Measurements from ENCODE around the gene BRICD5.
"Not testable (repeated sequence)": the region's sequence is repeated elsewhere in the genome, so short reads cannot be mapped to it uniquely, and the experiment has no call there.

Gene BRICD5

DNA sequence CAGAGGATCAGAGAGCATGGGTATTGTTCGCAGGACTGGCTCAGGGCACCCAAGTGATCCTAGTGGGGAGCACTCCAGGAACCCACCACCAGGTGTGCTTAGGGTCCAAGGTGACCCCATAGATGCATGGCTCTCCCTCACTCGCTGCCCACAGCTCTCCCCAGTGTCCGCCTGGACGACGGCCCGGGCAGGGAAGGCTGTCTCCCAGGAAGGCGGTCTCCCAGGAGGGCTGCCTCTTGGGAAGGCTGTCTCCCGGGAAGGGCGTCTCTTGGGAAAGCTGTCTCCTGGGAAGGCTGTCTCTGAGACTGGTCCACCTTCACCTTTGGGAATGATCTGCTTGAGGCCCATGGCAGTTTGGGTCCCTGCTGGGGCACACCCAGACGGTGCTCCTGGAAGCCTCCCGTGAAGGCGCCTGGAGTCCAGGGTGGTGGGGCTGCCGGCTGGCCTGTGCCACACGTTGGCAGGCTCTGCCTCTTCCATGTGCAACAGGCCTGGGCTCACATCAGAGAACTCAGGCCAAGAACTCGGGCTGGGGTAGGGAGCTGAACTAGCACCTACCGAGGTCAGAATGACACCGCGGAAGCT, 35.7 kb upstream of the BRICD5 start:
- DNase-seq (ENCODE audit: insufficient read length, low spot score) = no peak
- FAIRE-seq = no peak
- TF ChIP-seq POLR2AphosphoS5 (IDR thresholded peaks at IDR 0.05; ENCODE audit: low read depth, low read length) = no peak
- TF ChIP-seq PAX5 (IDR thresholded peaks at IDR 0.05; ENCODE audit: insufficient read depth, low read length, severe bottlenecking) = no peak
- no peak for TF ChIP-seq SPI1 (IDR thresholded peaks at IDR 0.05; ENCODE audit: low read depth, low read length)
- no peak for TF ChIP-seq POU2F2 (IDR thresholded peaks at IDR 0.05; ENCODE audit: low read depth, low read length)
- TF ChIP-seq POLR2A (IDR thresholded peaks at IDR 0.05; ENCODE audit: low read depth, low read length) = no peak
- no peak for TF ChIP-seq TAF1 (IDR thresholded peaks at IDR 0.05; ENCODE audit: low read depth, low read length)

DNA sequence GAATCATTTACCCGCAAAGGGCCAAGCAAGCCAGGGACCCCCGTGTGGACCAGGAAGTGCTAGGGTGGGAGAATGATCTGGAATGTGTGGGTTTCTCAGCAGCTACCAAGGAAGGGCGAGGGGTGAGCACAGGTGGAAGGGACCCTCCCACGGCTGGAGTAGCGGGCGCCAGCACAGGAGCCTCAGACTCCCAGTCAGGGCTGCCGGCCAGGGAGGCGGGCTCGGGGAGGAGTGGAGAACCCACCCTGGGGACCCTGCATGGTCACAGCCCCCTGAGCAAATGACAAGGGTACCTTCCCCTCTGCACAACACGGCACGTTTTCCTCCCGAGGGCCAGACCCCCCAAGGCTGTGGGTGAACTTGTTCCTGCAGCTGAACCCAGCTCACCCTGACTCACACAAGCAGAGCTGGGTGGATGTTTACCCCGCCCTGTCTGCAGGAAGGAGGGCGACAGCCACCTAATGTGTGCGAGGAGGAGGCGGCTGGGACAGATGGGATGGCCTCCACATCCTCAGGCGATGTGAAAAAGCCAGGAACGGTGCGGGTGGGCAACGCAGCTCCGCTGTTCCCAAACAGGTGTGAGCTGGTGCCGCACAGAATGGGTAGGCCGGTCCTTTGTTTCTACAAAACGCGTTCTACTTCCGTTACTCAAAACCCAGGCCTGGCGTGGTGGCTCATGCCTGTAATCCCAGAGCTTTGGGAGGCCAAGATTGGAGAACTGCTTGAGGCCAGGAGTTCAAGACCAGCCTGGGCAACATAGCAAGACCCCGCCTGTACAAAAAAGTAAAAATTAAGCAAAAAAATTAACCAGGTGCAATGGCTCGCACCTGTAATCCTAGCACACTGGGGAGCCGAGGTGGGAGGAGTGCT, 34.5 kb upstream of the BRICD5 start:
- no peak for TF ChIP-seq SPI1 (IDR thresholded peaks at IDR 0.05; ENCODE audit: low read depth, low read length)
- no peak for TF ChIP-seq POU2F2 (IDR thresholded peaks at IDR 0.05; ENCODE audit: low read depth, low read length)

DNA sequence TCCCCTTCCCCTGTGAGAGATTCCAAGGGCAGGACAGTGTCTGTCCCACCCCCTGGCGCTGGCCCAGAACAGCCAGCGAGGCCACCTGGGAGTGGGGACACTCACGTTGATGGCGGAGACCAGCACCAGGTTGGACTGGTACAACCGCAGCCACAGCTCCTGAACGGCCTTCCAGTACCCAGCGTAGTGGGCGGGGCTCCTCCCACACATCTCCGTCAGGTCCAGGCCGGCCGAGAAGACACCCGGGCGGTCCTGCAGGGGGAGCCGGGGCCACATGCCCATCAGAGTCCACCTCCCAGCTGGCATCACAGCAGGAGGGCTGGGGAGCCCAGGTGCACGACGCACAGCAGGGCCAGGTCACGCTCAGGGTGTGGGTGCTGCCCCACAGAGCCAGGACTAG, 33.6 kb upstream of the BRICD5 start:
- DNase-seq (ENCODE audit: insufficient read length, low spot score) (no peak), FAIRE-seq (no peak)

More for the DNA sequence above, 34.5 kb upstream of the BRICD5 start:
- no peak for FAIRE-seq
- no peak for DNase-seq (ENCODE audit: insufficient read length, low spot score)

GRCh38 chr16:2243781-2244180, 33.1 kb upstream of the BRICD5 start:
- TF ChIP-seq SPI1 (IDR thresholded peaks at IDR 0.05; ENCODE audit: low read depth, low read length) (no peak), POLR2A (IDR thresholded peaks at IDR 0.05; ENCODE audit: low read depth, low read length) (no peak), POU2F2 (IDR thresholded peaks at IDR 0.05; ENCODE audit: low read depth, low read length) (no peak), PAX5 (IDR thresholded peaks at IDR 0.05; ENCODE audit: insufficient read depth, low read length, severe bottlenecking) (no peak), POLR2AphosphoS5 (IDR thresholded peaks at IDR 0.05; ENCODE audit: low read depth, low read length) (no peak), TAF1 (IDR thresholded peaks at IDR 0.05; ENCODE audit: low read depth, low read length) (no peak)
- FAIRE-seq = no peak
- DNase-seq (ENCODE audit: insufficient read length, low spot score) = no peak

More for the DNA sequence above, 33.6 kb upstream of the BRICD5 start:
- TF ChIP-seq POU2F2 (IDR thresholded peaks at IDR 0.05; ENCODE audit: low read depth, low read length) (no peak), SPI1 (IDR thresholded peaks at IDR 0.05; ENCODE audit: low read depth, low read length) (no peak), TAF1 (IDR thresholded peaks at IDR 0.05; ENCODE audit: low read depth, low read length) (no peak), POLR2A (IDR thresholded peaks at IDR 0.05; ENCODE audit: low read depth, low read length) (no peak), POLR2AphosphoS5 (IDR thresholded peaks at IDR 0.05; ENCODE audit: low read depth, low read length) (no peak), PAX5 (IDR thresholded peaks at IDR 0.05; ENCODE audit: insufficient read depth, low read length, severe bottlenecking) (no peak)

- no peak for TF ChIP-seq POU2F2 (IDR thresholded peaks at IDR 0.05; ENCODE audit: low read depth, low read length)
- no peak for TF ChIP-seq TAF1 (IDR thresholded peaks at IDR 0.05; ENCODE audit: low read depth, low read length)
- TF ChIP-seq POLR2AphosphoS5 (IDR thresholded peaks at IDR 0.05; ENCODE audit: low read depth, low read length) = no peak
- no peak for TF ChIP-seq POLR2A (IDR thresholded peaks at IDR 0.05; ENCODE audit: low read depth, low read length)
- TF ChIP-seq SPI1 (IDR thresholded peaks at IDR 0.05; ENCODE audit: low read depth, low read length) = no peak
- TF ChIP-seq PAX5 (IDR thresholded peaks at IDR 0.05; ENCODE audit: insufficient read depth, low read length, severe bottlenecking) = no peak
- no peak for FAIRE-seq
- no peak for DNase-seq (ENCODE audit: insufficient read length, low spot score)
These were observed 32.4 kb upstream of the BRICD5 start for GRCh38 chr16:2243031-2243528.

- FAIRE-seq = no peak
- TF ChIP-seq SPI1 (IDR thresholded peaks at IDR 0.05; ENCODE audit: low read depth, low read length) (no peak), POLR2AphosphoS5 (IDR thresholded peaks at IDR 0.05; ENCODE audit: low read depth, low read length) (no peak), TAF1 (IDR thresholded peaks at IDR 0.05; ENCODE audit: low read depth, low read length) (no peak), PAX5 (IDR thresholded peaks at IDR 0.05; ENCODE audit: insufficient read depth, low read length, severe bottlenecking) (no peak), POLR2A (IDR thresholded peaks at IDR 0.05; ENCODE audit: low read depth, low read length) (no peak), POU2F2 (IDR thresholded peaks at IDR 0.05; ENCODE audit: low read depth, low read length) (no peak)
- DNase-seq (ENCODE audit: insufficient read length, low spot score) = no peak
These were observed 31.9 kb upstream of the BRICD5 start for GRCh38 chr16:2242598-2242997.

DNA sequence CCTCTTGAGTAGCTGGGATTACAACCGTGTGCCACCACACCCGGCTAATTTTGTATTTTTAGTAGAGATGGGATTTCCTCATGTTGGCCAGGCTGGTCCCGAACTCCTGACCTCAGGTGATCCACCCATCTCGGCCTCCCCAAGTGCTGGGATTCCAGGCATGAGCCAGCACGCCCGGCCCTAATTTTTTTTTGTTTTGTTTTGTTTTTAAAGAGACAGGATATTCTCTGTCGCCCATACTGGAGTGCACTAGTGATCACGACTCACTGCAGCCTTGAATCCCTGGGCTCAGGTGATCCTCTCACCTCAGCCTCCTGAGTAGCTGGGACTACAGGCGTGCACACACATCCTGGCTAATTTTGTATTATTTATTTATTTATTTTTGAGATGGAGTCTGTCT, 29.7 kb upstream of the BRICD5 start:
- not testable (repeated sequence) for FAIRE-seq; DNase-seq (ENCODE audit: insufficient read length, low spot score)

GRCh38 chr16:2238838-2239675, 28.4 kb upstream of the BRICD5 start:
- TF ChIP-seq POU2F2 (IDR thresholded peaks at IDR 0.05; ENCODE audit: low read depth, low read length) (no peak), PAX5 (IDR thresholded peaks at IDR 0.05; ENCODE audit: insufficient read depth, low read length, severe bottlenecking) (no peak), SPI1 (IDR thresholded peaks at IDR 0.05; ENCODE audit: low read depth, low read length) (no peak), POLR2A (IDR thresholded peaks at IDR 0.05; ENCODE audit: low read depth, low read length) (no peak)
- FAIRE-seq = no peak
- no peak for DNase-seq (ENCODE audit: insufficient read length, low spot score)

DNA sequence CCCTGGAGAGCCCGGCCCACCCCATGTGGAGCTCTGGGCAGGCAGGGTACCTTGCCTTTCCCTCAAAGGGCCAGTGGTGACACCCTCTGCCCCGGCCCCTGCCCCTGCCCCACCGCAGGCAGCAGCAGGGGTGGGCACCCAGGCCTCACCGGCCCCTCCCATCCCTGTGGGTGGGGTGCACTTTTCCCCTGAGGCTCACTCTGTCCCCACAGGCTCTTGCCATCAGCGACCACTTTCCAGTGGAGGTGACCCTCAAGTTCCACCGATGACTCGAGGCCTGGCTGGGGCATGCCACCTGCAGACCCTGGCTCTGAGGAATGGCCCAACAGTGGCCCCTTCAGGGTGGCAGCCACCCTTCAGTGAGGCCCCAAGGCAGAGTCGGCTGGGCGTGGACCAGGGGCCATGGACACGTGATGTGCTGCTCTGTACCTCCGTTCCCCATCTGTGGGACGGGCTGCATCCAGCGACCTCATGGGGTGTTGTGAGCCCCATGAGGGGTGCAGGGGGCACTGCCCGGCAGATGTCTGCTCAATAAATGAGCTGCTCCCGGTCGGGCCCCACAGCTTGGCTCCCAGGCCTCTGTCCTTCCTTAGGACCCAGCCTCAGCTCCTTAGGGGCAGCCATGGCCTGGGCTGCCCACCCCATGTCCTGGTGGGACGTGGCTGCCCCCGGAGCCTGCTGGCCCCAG, 27.6 kb upstream of the BRICD5 start:
- DNase-seq (ENCODE audit: insufficient read length, low spot score) (no peak), FAIRE-seq (no peak)
- TF ChIP-seq POLR2AphosphoS5 (IDR thresholded peaks at IDR 0.05; ENCODE audit: low read depth, low read length) = no peak
- no peak for TF ChIP-seq SPI1 (IDR thresholded peaks at IDR 0.05; ENCODE audit: low read depth, low read length)
- TF ChIP-seq PAX5 (IDR thresholded peaks at IDR 0.05; ENCODE audit: insufficient read depth, low read length, severe bottlenecking) = no peak
- no peak for TF ChIP-seq POLR2A (IDR thresholded peaks at IDR 0.05; ENCODE audit: low read depth, low read length)
- no peak for TF ChIP-seq TAF1 (IDR thresholded peaks at IDR 0.05; ENCODE audit: low read depth, low read length)
- TF ChIP-seq POU2F2 (IDR thresholded peaks at IDR 0.05; ENCODE audit: low read depth, low read length) = no peak

Data from GM12891 (cell line).